SK-N-SH (cell line): Measurements from ENCODE around the gene ATP5MG. TPM values are rescaled to one million over a fixed set of nuclear protein-coding genes. Genes with fewer than 3 reads are reported as not detected.

ENCODE experiments used
- CTCF ChIA-PET: fragments of 300-600, 350-600 bp; formaldehyde crosslinking; extraction: SDS; loops from one replicate; lab custom pipeline; 2021; lab: Yijun Ruan, JAX
- POLR2A ChIA-PET: fragments of 350-600 bp; sonication (Branson Sonifier 250); formaldehyde crosslinking; extraction: SDS; loops from one replicate; lab custom pipeline; 2020; ENCODE audit warnings: antibody characterized with exemption, inconsistent platforms; lab: Yijun Ruan, JAX
- DNase-seq: peaks from one replicate; pipeline ENCODE4 v3.0.0; 2012
- H2AFZ ChIP-seq: fragments of 200-600 bp; sonication (generic); 2 replicates; pipeline ENCODE4 v1.8.1; 2016; ENCODE audit warnings: antibody characterized with exemption, mild to moderate bottlenecking, low read depth
- H3F3A ChIP-seq: fragments of 200-600 bp; sonication (generic); replicated peaks from 2 replicates; pipeline ENCODE3; 2016; ENCODE audit warnings: antibody characterized with exemption, mild to moderate bottlenecking; ENCODE audit not compliant: insufficient read depth
- H3K27ac ChIP-seq, 2 experiments: fragments of 200-500 bp in 1 of 2; fragments of 200-600 bp in 1 of 2; sonication (Bioruptor generic) in 1 of 2; sonication (generic), shearing (Covaris generic) in 1 of 2; 2 replicates each; pipeline versions ENCODE4 v1.5.1 to v1.6.1; 2014 to 2016; ENCODE audit warnings: low read depth in 2 of 2, inconsistent platforms in 1 of 2, low read length in 1 of 2, mild to moderate bottlenecking in 1 of 2, mixed read lengths in 1 of 2
- H3K27me3 ChIP-seq: fragments of 200-600 bp; sonication (generic), shearing (Covaris generic); 2 replicates; pipeline ENCODE4 v1.6.1; 2016; ENCODE audit warnings: mixed run types; ENCODE audit not compliant: insufficient read depth
- H3K36me3 ChIP-seq, 2 experiments: fragments of 200-500 bp in 1 of 2; fragments of 200-600 bp in 1 of 2; sonication (Bioruptor generic) in 1 of 2; sonication (generic) in 1 of 2; replicated peaks in 1 of 2; 2 replicates each; pipeline versions ENCODE3 to v1.5.1; 2014 to 2016; ENCODE audit warnings: low read length in 1 of 2, mild to moderate bottlenecking in 1 of 2; ENCODE audit not compliant: insufficient read depth in 2 of 2, control insufficient read depth in 1 of 2
- H3K4me1 ChIP-seq, 2 experiments: fragments of 200-500 bp in 1 of 2; fragments of 200-600 bp in 1 of 2; sonication (Bioruptor generic) in 1 of 2; sonication (generic), shearing (Covaris generic) in 1 of 2; 2 replicates each; pipeline versions ENCODE4 v1.5.1 to v1.6.1; 2014 to 2016; ENCODE audit warnings: low read depth in 1 of 2, low read length in 1 of 2, mixed run types in 1 of 2; ENCODE audit not compliant: insufficient read depth in 2 of 2, control insufficient read depth in 1 of 2
- H3K4me2 ChIP-seq: fragments of 200-600 bp; sonication (generic), shearing (Covaris generic); 2 replicates; pipeline ENCODE4 v1.6.1; 2017; ENCODE audit warnings: mixed run types
- H3K4me3 ChIP-seq, 2 experiments: fragments of 200-500 bp in 1 of 2; fragments of 200-600 bp in 1 of 2; sonication (Bioruptor generic) in 1 of 2; sonication (generic), shearing (Covaris generic) in 1 of 2; 2 replicates each; pipeline versions ENCODE4 v1.5.1 to v1.8.1; 2014 to 2016; ENCODE audit warnings: low read depth in 2 of 2, inconsistent platforms in 1 of 2, low read length in 1 of 2, mild to moderate bottlenecking in 1 of 2, mixed read lengths in 1 of 2, moderate library complexity in 1 of 2
- H3K79me2 ChIP-seq: fragments of 200-600 bp; sonication (generic); 2 replicates; pipeline ENCODE4 v1.8.1; 2017; ENCODE audit warnings: mild to moderate bottlenecking; ENCODE audit not compliant: insufficient read depth
- H3K9ac ChIP-seq: fragments of 200-600 bp; sonication (generic); 2 replicates; pipeline ENCODE4 v1.6.1; 2017; ENCODE audit warnings: mixed run types
- H3K9me2 ChIP-seq: fragments of 200-600 bp; sonication (generic); 2 replicates; pipeline ENCODE4 v1.6.1; 2017; ENCODE audit warnings: mixed run types
- H3K9me3 ChIP-seq: fragments of 200-600 bp; sonication (generic); 2 replicates; pipeline ENCODE4 v1.6.1; 2017; ENCODE audit warnings: mixed run types, mild to moderate bottlenecking, moderate library complexity
- H4K20me1 ChIP-seq: fragments of 200-600 bp; sonication (generic); 2 replicates; pipeline ENCODE4 v1.6.1; 2017; ENCODE audit warnings: mild to moderate bottlenecking, mixed run types; ENCODE audit not compliant: insufficient read depth
- CHD2 ChIP-seq: fragments of 150-350 bp; IDR thresholded peaks from 2 replicates; pipeline ENCODE4 v1.6.1; 2018; ENCODE audit warnings: low read length; ENCODE audit not compliant: partially characterized antibody
- CTCF ChIP-seq: fragments of 200-600 bp; sonication (generic); IDR thresholded peaks from 2 replicates; pipeline ENCODE4 v1.6.1; 2017; ENCODE audit warnings: antibody characterized with exemption, mild to moderate bottlenecking, moderate library complexity
- ELF1 ChIP-seq: IDR thresholded peaks from 2 replicates; pipeline ENCODE4 v1.4.0; 2012
- EP300 ChIP-seq, 2 experiments: IDR thresholded peaks; 2 replicates each; pipeline versions ENCODE4 v1.4.0 to v1.6.1; 2012; ENCODE audit warnings: borderline replicate concordance in 1 of 2, low read depth in 1 of 2, low read length in 1 of 2
- FOSL2 ChIP-seq: IDR thresholded peaks from 2 replicates; pipeline ENCODE4 v1.4.0; 2012; ENCODE audit warnings: low read depth, mild to moderate bottlenecking, moderate library complexity, borderline replicate concordance
- FOXJ3 ChIP-seq: sonication (generic); formaldehyde crosslinking; IDR thresholded peaks from 2 replicates; pipeline ENCODE4 v1.5.1; 2020; ENCODE audit warnings: mild to moderate bottlenecking, missing genetic modification reagents
- FOXM1 ChIP-seq: IDR thresholded peaks from 2 replicates; pipeline ENCODE4 v1.4.0; 2012; ENCODE audit warnings: low read depth, mild to moderate bottlenecking
- GABPA ChIP-seq: IDR thresholded peaks from 2 replicates; pipeline ENCODE4 v1.4.0; 2012; ENCODE audit warnings: low read depth, mild to moderate bottlenecking
- GATA2 ChIP-seq: sonication (generic); formaldehyde crosslinking; IDR thresholded peaks from 2 replicates; pipeline ENCODE4 v1.5.0; 2020; ENCODE audit warnings: mild to moderate bottlenecking, missing genetic modification reagents
- IRF3 ChIP-seq: fragments of 150-350 bp; IDR thresholded peaks from 2 replicates; pipeline ENCODE4 v1.6.1; 2016; ENCODE audit warnings: mild to moderate bottlenecking, low read depth, low read length
- JUND ChIP-seq: IDR thresholded peaks from 2 replicates; pipeline ENCODE4 v1.4.0; 2012
- PBX3 ChIP-seq: IDR thresholded peaks from 2 replicates; pipeline ENCODE4; 2012
- POLR2AphosphoS5 ChIP-seq: IDR thresholded peaks from 2 replicates; pipeline ENCODE4 v1.6.1; 2012; ENCODE audit warnings: low read depth, low read length
- RAD21 ChIP-seq: IDR thresholded peaks from 2 replicates; pipeline ENCODE4 v1.6.1; 2012; ENCODE audit warnings: mild to moderate bottlenecking, low read length
- RXRA ChIP-seq: IDR thresholded peaks from 2 replicates; pipeline ENCODE4 v1.4.0; 2012; ENCODE audit warnings: low read depth, mild to moderate bottlenecking, borderline replicate concordance
- SIN3A ChIP-seq: IDR thresholded peaks from 2 replicates; pipeline ENCODE4 v1.6.1; 2012; ENCODE audit warnings: low read depth, mild to moderate bottlenecking, low read length, moderate library complexity, borderline replicate concordance
- TAF1 ChIP-seq: IDR thresholded peaks from 2 replicates; pipeline ENCODE4 v1.6.1; 2012; ENCODE audit warnings: low read depth, mild to moderate bottlenecking, low read length, moderate library complexity, borderline replicate concordance
- TCF12 ChIP-seq: IDR thresholded peaks from 2 replicates; pipeline ENCODE4 v1.4.0; 2012
- USF1 ChIP-seq: IDR thresholded peaks from 2 replicates; pipeline ENCODE4 v1.4.0; 2012; ENCODE audit warnings: low read depth, borderline replicate concordance
- USF2 ChIP-seq: fragments of 150-350 bp; IDR thresholded peaks from 2 replicates; pipeline ENCODE4 v1.6.1; 2017; ENCODE audit warnings: antibody characterized with exemption, low read length, low read depth, borderline replicate concordance
- WGBS: methylation state at CpG from one replicate; pipeline ENCODE4 v1.1.6; 2017; ENCODE audit warnings: low lambda C conversion rate; 5-methylcytosine and 5-hydroxymethylcytosine counted together
- polyA plus RNA-seq, 3 experiments: library from polyadenylated mRNA; depleted of rRNA; stranded (reverse); fragments of >200 nt; gene quantifications; 2 replicates each; pipeline ENCODE4 v1.2.3, GENCODE V29; 2012

ATP5MG gene
- polyA plus RNA-seq, 1 of the 3 experiments (the other 2 are of a cell fraction) = 140 TPM

GRCh38 chr11:118374729-118375128, 26.7 kb upstream of the ATP5MG start:
- Histone ChIP-seq H3K27me3 (no peaks in the 10 kb centered on the region), H3K79me2 (no peaks in the 10 kb centered on the region), H3K4me2 (no peak overlapping the region), H3K36me3 (peaks cover 65 to 70% of the 10 kb centered on the region in 2 experiments), H3K9me3 (no peaks in the 10 kb centered on the region), H3K4me1 (no peaks in the 10 kb centered on the region), H3F3A (no peaks in the 10 kb centered on the region), H3K9ac (no peak overlapping the region), H3K9me2 (no peaks in the 10 kb centered on the region), H3K27ac (no peak overlapping the region), H3K4me3 (no peak overlapping the region), H4K20me1 (no peaks in the 10 kb centered on the region), H2AFZ (no peak overlapping the region)
- WGBS = 89% methylated on average over 3 of the region's 3 CpGs
- ChIA-PET POLR2A (no interaction called here), CTCF (no interaction called here)
- no peak for TF ChIP-seq SIN3A
- TF ChIP-seq PBX3 = no peak
- no peak for TF ChIP-seq FOXM1
- no peak for TF ChIP-seq USF2
- TF ChIP-seq CTCF = no peak
- TF ChIP-seq JUND = no peak
- no peak for TF ChIP-seq GABPA
- no peak for TF ChIP-seq ELF1
- TF ChIP-seq TCF12 = no peak
- no peak for TF ChIP-seq GATA2 (CRISPR knock-in tag)
- no peak for TF ChIP-seq RXRA
- no peak for TF ChIP-seq FOSL2
- no peak for TF ChIP-seq CHD2
- TF ChIP-seq FOXJ3 (CRISPR knock-in tag) = no peak
- TF ChIP-seq POLR2AphosphoS5 = no peak
- no peak for TF ChIP-seq TAF1
- TF ChIP-seq RAD21 = no peak
- no peak for TF ChIP-seq IRF3
- no peak for TF ChIP-seq EP300 (IDR thresholded peaks at IDR 0.05; ENCODE audit: borderline replicate concordance in 1 of 2, low read depth in 1 of 2, low read length in 1 of 2)
- no peak for TF ChIP-seq USF1
- DNase-seq = no peak
